Activated effector memory CD4-positive, alpha-beta T cell treated with anti-CD3 and anti-CD28 coated beads, Interleukin-2, amount 50 U/mL, for 16 hours (primary cell): ENCODE results near the gene TSPAN4.

ENCODE experiments used
- DNase-seq: peaks from one replicate; pipeline ENCODE4 v3.0.0-alpha.2; 2020

The TSPAN4 gene

DNA sequence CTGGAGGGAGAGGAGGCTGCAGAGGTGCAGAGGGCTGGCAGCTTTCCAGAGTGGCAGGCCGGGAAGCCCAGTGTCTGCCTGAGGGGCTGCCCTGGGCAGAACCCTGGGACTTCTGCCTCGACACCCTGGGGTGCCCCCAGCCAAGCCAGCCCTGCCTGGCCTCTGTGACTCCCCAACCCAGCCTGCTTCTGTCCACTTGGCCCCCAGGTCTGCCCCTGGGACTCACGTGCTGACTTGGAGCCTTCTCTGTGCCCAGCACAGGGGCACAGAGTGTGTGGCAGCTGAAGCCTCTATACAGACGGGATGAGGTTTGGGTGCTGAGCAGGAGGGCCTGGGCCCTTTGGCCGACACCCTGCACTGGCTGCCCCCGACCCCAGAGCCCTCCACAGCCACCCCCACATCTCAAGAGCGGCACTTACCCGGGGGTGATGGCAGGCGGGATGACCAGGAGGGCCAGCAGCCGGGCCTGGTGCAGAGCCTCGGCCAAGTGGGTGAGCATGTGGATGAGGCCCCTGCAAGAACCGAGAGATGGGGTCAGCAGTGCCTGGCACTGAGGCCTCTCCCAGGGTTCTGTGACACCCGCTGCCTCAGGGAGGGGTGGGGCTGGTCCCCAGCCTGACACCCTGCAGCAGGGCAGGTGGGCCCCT, 50.5 kb downstream of the TSPAN4 start:
- no peak for DNase-seq

DNA sequence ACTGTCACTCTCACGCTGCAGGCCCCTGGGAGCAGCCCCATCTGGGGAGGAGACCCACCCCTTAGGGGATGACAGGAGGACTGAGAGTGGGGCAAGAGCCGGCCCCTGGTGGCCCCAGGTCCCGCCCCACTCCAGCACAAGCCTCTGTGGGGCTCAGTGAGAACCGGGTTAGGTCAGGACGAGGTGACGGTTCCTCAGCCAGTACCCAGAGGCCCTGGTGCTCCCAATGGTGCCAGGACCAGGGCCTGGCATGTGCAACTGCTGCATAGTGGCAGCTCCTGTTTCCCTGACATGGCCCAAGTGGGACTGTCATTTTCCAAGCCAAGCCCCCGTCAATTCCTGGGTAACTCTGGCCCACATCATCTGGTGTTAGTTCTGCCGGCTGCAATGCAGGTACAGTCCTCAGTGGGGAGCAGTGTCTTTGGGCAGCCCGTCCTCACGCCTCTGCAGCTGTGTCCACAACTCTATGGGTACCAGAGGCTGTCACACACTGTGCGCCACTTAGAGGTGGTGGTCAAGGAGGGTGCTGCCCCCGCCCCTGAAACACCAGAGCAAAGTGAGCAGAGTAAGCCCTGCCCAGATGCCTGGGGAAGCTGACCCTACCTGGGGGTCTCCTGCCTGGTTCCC, 52.0 kb downstream of the TSPAN4 start:
- DNase-seq = no peak

DNA sequence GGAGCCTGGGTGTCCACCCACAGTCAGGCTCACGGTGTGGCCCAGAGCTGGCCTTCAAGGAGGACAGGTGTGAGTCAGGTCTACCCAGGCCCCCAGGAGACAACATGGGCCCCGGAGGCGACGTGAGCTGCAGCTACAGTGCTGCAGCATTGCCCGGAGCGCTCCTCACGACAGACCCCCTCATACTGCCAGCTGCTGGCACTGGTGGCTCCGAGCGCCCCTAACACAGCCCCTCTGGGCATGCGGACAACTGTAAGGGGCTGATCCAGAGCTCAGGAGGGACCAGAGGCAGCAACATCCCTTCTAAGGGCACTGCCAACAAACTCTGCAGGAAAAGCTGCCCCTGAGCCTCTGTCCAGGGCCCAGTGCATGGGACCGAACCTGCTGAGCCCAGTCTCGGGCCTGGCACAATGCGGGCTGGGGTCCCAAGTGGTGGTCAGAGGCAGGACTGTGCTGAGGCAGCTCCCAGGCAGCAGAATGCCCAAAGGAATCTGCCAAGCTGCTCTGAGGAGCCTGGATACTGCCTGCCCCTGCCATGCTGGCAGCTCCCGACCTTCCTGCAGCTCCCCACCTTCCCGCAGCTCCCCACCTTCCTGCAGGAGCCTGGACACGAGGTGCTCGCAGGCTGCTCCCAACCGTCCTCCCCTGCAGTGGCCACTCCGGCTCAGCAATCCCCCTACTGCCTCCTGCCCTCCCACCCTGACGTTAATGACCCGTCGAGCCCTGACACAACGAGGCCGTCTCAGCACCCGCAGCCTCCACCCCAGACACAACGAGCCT, 52.9 kb downstream of the TSPAN4 start:
- no peak for DNase-seq

DNA sequence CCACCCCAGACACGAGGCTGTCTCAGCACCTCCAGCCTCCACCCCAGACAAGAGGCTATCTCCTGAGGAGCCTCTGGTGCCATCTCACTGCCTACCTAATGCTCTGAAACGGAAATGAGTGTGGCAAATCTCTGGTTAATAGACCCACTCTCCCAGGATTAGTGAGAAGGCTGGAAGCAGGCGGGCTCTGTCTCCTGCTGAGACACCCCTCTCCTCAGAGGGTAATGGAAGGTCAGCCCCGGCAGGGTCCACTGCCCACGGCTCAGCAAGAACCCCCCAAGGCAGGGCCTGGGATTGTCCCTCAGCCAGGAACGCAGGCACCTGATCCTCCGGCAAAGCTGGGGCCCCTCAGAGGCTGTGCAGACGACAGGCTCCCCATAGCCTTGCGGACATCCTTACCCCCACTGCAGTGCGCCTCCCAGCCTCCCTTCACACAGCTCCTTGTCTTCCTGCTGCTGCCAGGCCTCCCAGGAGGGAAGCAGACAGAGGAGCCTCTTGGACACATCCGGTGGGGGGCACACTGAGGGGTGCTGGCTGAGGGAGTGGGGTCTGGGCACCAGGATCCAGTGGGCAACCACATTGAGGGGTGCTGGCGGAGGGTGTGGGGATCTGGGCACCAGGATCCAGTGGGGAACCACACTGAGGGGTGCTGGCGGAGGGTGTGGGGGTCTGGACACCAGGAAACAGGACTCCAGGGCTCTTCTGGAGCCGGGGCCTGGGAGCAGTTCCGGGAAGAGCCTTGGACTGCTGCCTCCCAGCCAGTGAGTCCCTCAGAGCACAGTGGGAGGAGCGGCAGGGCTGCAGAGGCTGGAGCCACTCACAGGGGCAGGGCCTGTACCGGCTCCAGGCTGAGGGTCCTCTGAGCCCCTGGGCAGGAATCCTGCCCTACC, 54.8 kb downstream of the TSPAN4 start:
- DNase-seq = no peak

- DNase-seq = no peak
These were observed 55.5 kb downstream of the TSPAN4 start for GRCh38 chr11:898143-898511.

DNA sequence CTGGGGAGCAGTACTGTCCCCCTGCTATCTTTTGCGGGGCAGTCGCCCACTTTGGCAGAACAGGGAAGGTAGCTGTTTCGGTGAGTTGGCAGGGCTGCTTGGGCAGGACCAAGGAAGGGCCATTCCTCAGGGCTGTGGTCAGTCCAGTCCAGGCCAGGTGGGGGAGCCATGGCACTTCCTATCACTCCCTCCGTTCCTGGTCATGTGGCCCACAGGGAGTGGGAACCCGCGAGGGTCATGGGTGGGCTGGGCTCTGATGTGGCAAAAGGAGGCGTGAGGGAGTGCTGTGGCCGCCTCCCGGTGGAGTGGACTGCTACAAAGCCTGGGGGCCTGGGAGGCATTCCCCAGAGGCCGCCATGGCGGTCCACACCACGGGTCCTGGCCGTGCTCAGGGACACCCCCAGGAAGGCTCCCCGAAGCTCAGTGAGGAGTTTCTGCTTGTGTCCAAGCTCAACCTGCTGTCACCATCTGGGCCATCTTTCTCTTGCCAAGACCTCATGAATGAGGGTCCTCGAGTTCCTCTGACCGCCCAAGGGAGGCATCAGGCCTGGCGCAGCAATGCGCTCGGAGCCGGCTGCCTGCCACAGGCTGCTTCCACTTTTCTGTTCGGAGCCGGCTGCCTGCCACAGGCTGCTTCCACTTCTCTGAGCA, 56.0 kb downstream of the TSPAN4 start:
- no peak for DNase-seq

- no peak for DNase-seq
These were observed 57.1 kb downstream of the TSPAN4 start for GRCh38 chr11:899724-900123.

DNA sequence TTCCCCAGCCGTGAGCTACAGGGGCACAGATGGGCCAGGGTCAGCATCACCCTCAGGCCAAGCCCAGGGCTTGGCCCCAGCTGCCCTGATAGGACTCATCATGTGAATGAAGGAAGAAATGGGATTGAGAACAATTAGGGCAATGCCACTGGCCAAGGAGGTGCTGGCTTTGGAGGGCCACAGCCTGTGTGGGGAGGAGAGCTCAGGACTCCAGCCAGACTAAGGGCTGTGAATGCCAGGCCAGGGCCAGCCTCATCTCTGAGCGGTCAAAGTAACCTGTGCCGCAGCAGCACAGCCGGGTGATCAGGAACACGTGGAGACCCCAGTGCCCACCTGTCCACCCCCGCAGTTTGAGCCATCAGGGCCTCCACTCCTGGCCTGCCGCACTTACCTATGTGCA, 57.9 kb downstream of the TSPAN4 start:
- no peak for DNase-seq

DNA sequence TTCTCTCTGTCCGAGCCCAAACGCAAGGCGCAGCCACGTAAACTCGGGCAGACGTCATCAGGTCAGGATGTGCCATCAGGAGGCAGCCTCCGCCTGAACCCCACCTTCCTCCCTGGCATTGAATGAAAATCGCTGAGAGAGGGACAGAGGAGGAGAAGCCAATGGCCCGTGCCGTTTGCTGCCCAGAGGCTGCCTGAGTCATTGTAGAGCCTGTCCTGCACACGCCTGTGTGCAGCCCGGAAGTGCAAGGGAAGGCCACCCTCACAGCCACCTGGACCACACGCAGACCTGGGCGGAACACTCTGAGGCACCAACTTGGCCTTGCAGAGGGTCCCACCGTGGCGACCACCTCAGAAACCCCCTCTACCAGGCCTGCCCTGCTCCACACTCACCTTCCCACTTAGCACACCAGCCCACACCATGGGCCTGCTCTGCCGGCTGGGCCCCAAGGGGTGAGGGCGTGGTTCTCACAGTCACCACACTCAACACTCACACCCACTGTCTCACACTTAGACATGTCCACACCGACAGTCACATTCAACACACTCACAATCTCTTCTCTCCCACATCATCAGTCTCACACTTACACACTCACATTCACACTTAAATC, 58.9 kb downstream of the TSPAN4 start:
- DNase-seq = no peak

DNA sequence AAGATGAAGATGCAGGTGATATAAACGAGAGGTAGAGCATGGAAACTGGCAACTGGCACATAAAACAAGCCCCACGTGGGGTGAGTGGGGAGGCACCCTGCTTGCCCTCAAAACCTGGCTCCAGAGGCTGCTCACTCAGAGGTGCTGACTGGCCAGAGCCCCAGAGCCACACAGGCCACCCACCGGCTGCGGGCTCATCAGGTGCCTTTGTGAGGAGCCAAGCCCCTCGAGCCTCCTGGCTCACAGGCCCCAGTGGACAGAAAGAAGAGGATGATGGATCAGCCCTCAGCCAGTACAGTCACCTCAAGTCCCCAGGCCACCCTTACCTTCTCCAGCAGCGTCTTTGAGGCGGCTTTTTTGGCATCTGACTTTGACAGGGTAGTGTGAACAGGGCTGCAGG, 61.7 kb downstream of the TSPAN4 start:
- no peak for DNase-seq

- no peak for DNase-seq
These were observed 63.3 kb downstream of the TSPAN4 start for GRCh38 chr11:905952-906351.

DNA sequence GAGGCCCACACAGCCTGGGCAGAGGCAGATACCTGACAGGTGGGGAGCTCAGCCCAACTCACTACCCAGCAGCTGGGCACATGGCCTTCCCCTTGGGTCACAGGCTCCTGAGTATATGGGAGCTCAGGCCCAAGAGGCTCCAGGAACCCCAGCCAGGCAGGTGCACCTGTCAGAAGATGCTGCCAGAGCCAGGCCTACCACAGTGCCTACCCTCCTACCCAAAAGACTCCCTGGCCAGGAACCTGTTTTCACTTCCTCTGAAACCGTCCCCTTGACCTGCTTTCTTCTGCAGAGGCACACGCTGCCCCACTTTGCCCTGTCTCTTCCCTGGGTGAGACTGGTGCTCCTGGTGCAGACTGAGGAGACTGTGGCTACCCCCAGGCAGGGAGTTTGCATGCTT, 65.0 kb downstream of the TSPAN4 start:
- no peak for DNase-seq

GRCh38 chr11:908273-908672, 65.6 kb downstream of the TSPAN4 start:
- no peak for DNase-seq

DNA sequence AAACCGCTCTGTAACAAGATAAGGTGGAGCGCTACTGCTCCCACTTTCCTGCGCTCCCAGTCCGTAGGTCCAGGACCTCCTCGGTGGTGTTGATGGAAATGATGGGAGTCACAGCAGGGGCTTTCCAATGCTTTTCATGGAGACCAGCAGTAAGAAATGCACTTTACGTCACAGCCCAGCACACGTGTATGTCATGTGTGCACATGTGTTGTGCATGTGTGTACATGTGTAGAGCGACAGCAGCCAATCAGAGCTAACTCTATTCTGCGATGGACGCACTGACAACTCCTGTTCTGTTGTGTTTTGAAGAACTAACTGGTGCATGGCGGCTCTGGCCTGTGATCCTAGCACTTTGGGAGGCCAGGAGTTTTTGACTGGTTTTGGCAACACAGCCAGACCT, 66.8 kb downstream of the TSPAN4 start:
- no peak for DNase-seq

DNA sequence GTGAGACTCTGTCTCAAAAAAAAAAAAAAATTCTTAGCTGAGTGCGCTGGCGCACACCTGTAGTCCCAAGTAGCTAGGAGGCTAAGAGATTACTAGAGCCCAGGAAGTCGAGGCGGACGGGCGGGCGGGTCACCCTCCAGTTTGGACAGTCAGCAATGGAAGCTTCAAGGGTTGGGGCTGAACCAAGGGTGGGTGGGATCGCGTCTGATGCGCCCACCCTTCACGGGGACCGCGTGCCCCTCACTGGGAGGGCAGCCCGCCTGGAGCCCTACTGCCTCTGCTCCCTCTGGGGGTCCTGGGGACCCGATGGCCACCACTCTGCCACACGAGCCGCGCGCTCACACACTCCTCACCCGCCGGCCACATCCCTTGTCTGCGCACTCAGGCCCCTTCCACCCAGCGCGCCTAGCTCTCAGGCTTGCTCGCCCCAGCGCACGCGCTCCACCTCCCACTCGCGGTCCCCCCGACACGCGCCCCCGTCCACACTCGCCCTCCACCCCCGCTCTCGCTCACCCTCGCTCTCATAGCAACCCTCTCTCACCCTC, 67.5 kb downstream of the TSPAN4 start:
- no peak for DNase-seq

DNA sequence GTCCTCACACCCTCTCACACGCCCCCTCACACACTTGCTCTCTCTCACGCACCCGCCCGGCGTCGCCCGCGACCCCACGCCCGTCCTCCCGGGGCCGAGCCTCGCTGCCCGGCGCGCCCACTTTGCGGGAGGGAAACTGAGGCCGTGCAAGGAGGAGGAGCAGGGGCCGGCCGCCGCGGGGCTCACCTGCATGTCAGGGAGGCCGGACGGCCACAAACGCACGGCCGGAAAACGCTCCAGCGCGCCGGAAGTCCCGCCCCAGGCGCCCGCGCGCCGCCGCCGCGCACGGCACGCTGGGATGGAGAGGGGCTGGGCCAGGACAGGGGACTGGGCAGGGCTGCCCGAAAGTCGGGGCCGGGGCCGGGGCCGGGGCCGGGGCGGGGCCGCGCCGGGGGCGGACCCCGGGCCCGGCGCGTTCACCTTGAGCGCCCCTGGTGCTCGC, 68.0 kb downstream of the TSPAN4 start, which contains the start of gene CHID1:
TSS of gene CHID1 (minus strand) at position 222 of the 442 bp plus-strand sequence. CDS start 5,994 bp downstream, outside the sequence.
- DNase-seq = peak; percentile 96

DNA sequence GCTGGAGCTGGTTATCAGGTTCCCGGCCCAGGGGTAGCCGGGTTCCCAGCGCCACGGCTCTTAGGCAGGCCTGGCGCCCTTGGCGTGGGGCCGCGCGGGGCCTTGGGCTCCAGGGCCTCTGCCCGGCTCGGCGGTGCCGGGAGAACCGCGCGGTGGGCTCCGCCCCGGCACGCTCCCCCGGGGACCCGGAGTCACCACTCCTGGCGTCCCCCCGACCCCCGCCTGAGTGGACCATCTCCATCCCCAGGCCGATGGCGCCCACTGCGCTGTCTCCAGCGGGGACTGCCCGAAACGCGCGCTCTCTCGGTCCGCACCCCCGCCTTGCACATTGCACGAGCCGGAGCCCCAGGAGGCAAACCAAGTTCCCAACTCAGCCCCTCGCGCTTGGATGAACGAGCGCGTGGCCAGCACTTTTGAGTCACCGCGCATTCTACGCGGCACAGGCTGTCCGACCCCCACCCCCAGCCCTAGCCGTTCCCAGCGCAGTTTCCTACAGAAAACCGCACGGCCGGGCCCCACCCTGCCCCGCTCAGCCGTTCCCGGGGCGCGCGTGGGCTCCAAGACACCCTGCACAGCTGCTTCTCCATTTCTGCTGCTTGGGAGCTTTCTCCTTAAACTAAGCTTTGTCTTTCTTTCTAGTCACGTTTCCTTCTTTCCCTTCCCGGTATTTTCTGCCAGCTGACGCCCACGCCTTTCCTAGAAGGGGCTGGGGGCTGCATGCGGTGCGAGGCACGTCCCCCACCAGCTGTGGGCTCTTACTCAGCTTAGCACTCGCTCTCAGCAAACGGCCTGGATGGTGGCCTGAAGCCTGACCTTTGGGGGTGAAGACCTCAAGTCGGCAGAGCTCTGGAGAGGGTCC, 68.6 kb downstream of the TSPAN4 start:
- peak; percentile 80 for DNase-seq

DNA sequence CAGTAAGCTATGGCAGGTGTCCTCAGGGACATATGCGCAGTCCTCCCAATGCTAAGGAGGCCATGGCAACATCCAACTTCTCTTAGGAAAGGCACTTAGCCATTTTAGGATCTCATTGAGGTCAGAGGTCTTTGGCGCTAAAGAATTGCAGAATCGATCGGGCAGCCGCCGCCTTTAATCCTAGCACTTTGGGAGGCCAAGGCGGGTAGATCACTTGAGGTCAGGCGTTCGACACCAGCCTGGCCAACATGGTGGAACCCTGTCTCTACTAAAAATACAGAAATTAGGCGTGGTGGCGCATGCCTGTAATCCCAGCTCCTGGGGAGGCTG, 69.2 kb downstream of the TSPAN4 start:
- DNase-seq = no peak

DNA sequence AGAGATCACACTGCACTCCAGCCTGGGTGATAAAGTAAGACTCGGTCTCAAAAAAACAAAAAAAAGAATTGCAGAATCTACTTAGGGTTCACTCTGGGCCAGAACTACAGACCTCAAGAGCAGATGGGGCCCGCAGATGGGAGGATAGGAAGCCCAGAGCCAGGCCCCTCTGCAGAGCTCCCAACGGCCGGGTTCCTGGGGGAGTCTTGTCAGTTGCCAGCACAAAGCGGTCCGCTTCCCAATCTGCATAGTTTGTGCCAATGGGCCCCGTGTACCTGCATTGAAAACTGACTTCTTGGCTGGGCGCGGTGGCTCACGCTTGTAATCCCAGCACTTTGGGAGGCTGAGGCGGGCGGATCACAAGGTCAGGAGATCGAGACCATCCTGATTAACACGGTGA, 69.6 kb downstream of the TSPAN4 start:
- no peak for DNase-seq

DNA sequence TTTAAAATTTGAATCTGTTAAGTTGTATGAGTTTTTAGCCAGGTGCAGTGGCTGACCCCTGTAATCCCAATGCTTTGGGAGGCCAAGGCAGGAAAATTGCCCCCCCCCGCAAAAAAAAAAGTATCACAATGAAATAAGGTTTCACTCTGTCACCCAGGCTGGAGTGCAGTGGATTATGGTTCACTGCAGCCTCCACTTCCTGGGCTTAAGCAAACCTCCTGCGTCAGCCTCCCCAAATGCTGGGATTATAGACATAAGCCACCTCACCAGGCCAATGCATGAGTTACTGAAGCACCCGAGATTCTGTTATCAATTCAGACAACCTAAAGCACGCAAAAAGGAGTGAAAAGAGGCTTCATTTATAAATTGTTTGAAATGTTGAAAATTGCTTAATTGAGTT, 70.4 kb downstream of the TSPAN4 start:
- DNase-seq = no peak

GRCh38 chr11:914204-914603, 71.6 kb downstream of the TSPAN4 start:
- no peak for DNase-seq
